Smooth muscle cell (in vitro differentiated cells): ENCODE results near the gene GRIA4. TPM values are rescaled to one million over a fixed set of nuclear protein-coding genes. Genes with fewer than 3 reads are reported as not detected.

Experiments used
- DNase-seq: peaks from one replicate; lab custom pipeline; 2025; ENCODE audit not compliant: unreplicated experiment; lab: John Stamatoyannopoulos, UW
- H2AFZ ChIP-seq: fragments of 200-600 bp; sonication (generic); 2 replicates; pipeline ENCODE4 v1.6.0; 2016; ENCODE audit warnings: antibody characterized with exemption, low read depth, mild to moderate bottlenecking
- H3F3A ChIP-seq: fragments of 200-600 bp; sonication (generic); 2 replicates; pipeline ENCODE4 v1.6.0; 2017; ENCODE audit warnings: antibody characterized with exemption, low read depth
- H3K27ac ChIP-seq: fragments of 200-600 bp; sonication (generic); 2 replicates; pipeline ENCODE4 v1.5.1; 2016; ENCODE audit warnings: low read depth, mild to moderate bottlenecking
- H3K27me3 ChIP-seq: fragments of 200-600 bp; sonication (generic); 2 replicates; pipeline ENCODE4 v1.6.1; 2016; ENCODE audit warnings: low read depth, mild to moderate bottlenecking
- H3K36me3 ChIP-seq: fragments of 200-600 bp; sonication (generic); 2 replicates; pipeline ENCODE4 v1.5.1; 2016; ENCODE audit warnings: low read depth
- H3K4me1 ChIP-seq: fragments of 200-600 bp; sonication (generic); 2 replicates; pipeline ENCODE4 v1.5.1; 2016; ENCODE audit warnings: low read depth
- H3K4me2 ChIP-seq: fragments of 200-600 bp; sonication (generic); 2 replicates; pipeline ENCODE4 v1.6.0; 2016; ENCODE audit warnings: mild to moderate bottlenecking
- H3K4me3 ChIP-seq: fragments of 200-600 bp; sonication (generic); 2 replicates; pipeline ENCODE4 v1.5.1; 2016; ENCODE audit warnings: mild to moderate bottlenecking
- H3K79me2 ChIP-seq: fragments of 200-600 bp; sonication (generic); 2 replicates; pipeline ENCODE4 v1.6.0; 2016; ENCODE audit warnings: low read depth, mild to moderate bottlenecking
- H3K9ac ChIP-seq: fragments of 200-600 bp; sonication (generic); 2 replicates; pipeline ENCODE4 v1.6.0; 2016; ENCODE audit warnings: low read depth
- H3K9me3 ChIP-seq: fragments of 200-600 bp; sonication (generic); replicated peaks from 2 replicates; pipeline ENCODE4 v1.5.1; 2016; ENCODE audit warnings: low read depth
- H4K20me1 ChIP-seq: fragments of 200-600 bp; sonication (generic); 2 replicates; pipeline ENCODE4 v1.6.0; 2016; ENCODE audit warnings: low read depth
- WGBS: methylation state at CpG from one replicate; pipeline ENCODE4 v1.1.7; 2016; ENCODE audit warnings: low lambda C conversion rate; 5-methylcytosine and 5-hydroxymethylcytosine counted together
- polyA plus RNA-seq: library from polyadenylated mRNA; unstranded; fragments of >200 nt; fragmentation: Nextera tagmentation; extraction: Ambion mirVana; gene quantifications from 2 replicates; pipeline ENCODE4 v1.2.1, GENCODE V29; 2016
- total RNA-seq: library from RNA; depleted of rRNA; stranded (reverse); fragments of >200 nt; gene quantifications from 2 replicates; pipeline ENCODE4 v1.2.3, GENCODE V29; 2014
- TF ChIP-seq, protein P1 (sequence below): fragments of 200-600 bp; sonication (generic); IDR thresholded peaks from 2 replicates; pipeline ENCODE4 v1.5.1; 2017; ENCODE audit warnings: borderline replicate concordance, mild to moderate bottlenecking, antibody characterized with exemption; ENCODE audit not compliant: insufficient read depth, poor library complexity, severe bottlenecking

The GRIA4 gene
- total and polyA plus RNA-seq, 2 experiments from 2014 or later: 3.1 TPM; not detected in 1

DNA sequence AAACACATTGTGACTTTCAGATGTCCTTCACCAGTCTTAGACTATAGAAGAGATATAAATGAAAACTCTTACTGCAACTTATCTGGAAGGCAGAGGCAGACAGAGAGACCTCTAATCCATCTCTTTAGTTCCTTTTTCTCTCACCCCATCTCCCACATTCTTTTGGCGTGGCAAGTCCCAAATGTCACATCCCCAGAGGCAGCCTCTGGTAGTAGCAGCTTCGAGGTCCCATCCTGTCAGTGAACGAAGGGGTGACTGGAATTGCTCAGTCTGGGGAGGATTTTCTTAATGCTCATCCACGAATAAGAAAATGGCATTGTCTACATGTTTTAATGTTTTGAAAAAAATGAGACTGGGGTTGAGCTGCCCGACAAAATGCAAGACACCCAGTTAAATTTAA, 201.4 kb downstream of the GRIA4 start:
- H3K9me3 ChIP-seq: no peaks in the 10 kb centered on the region

DNA sequence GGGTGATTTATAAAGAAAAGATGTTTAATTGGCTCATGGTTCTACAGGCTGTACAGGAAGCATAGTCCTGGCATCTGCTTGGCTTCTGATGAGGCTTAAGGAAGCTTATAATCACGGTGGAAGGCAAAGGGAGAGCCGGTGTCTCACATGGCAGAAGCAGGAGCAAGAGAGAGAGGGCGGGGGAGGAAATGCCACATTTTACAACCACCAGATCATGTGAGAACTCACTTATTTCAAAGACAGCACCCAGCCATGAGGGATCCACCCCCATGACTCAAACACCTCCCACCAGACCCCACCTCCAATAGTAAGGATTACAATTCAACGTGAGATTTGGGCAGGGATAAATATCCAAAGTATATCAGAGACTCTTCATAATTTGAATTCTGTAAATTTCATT, 211.5 kb downstream of the GRIA4 start:
- H2AFZ ChIP-seq: no peak overlapping the region
- H3K27ac ChIP-seq: no peak overlapping the region
- H3K36me3 ChIP-seq: no peaks in the 10 kb centered on the region
- 30% methylated on average over 4 of the region's 4 CpGs for WGBS
- TF ChIP-seq, protein P1, sequence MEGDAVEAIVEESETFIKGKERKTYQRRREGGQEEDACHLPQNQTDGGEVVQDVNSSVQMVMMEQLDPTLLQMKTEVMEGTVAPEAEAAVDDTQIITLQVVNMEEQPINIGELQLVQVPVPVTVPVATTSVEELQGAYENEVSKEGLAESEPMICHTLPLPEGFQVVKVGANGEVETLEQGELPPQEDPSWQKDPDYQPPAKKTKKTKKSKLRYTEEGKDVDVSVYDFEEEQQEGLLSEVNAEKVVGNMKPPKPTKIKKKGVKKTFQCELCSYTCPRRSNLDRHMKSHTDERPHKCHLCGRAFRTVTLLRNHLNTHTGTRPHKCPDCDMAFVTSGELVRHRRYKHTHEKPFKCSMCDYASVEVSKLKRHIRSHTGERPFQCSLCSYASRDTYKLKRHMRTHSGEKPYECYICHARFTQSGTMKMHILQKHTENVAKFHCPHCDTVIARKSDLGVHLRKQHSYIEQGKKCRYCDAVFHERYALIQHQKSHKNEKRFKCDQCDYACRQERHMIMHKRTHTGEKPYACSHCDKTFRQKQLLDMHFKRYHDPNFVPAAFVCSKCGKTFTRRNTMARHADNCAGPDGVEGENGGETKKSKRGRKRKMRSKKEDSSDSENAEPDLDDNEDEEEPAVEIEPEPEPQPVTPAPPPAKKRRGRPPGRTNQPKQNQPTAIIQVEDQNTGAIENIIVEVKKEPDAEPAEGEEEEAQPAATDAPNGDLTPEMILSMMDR: no peak
- no peaks in the 10 kb centered on the region for H3K9me3 ChIP-seq
- H3K27me3 ChIP-seq: no peaks in the 10 kb centered on the region
- H3K4me2 ChIP-seq: no peak overlapping the region
- no peaks in the 10 kb centered on the region for H3K4me1 ChIP-seq
- H4K20me1 ChIP-seq: no peaks in the 10 kb centered on the region
- H3K79me2 ChIP-seq: no peaks in the 10 kb centered on the region
- no peak for DNase-seq
- no peaks in the 10 kb centered on the region for H3F3A ChIP-seq
- H3K9ac ChIP-seq: no peak overlapping the region
- no peak overlapping the region for H3K4me3 ChIP-seq

More for the DNA sequence above, 201.4 kb downstream of the GRIA4 start:
- no peak for DNase-seq
- Histone ChIP-seq H4K20me1 (no peaks in the 10 kb centered on the region), H3K27me3 (no peaks in the 10 kb centered on the region), H3K4me2 (no peak overlapping the region), H3K4me3 (no peak overlapping the region), H3K36me3 (no peaks in the 10 kb centered on the region), H3F3A (no peaks in the 10 kb centered on the region), H3K27ac (no peak overlapping the region), H3K79me2 (no peaks in the 10 kb centered on the region), H3K4me1 (no peaks in the 10 kb centered on the region), H2AFZ (no peak overlapping the region), H3K9ac (no peak overlapping the region)
- TF ChIP-seq, protein P1: no peak
- WGBS: 81% methylated on average over 5 of the region's 5 CpGs

DNA sequence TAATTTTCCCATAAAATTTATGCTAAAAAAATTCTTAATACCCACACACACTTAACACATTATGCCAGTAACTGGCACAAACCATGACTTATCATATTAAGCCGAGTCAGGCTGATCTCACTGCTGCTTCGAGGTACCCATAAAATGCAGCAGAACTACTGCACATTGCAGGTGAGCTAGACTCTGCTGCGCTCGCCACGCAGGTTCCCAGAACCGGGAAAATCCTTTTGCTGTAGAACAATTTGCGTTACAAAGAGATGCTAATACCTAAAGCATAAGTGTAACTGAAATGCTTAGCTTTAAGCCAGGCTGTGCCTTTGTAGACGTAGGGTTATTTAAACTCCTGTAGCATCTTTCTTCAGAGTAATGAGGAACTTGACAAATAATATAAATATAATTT, 211.9 kb downstream of the GRIA4 start:
- H4K20me1 ChIP-seq: no peaks in the 10 kb centered on the region
- H3K36me3 ChIP-seq: no peaks in the 10 kb centered on the region
- no peak overlapping the region for H3K27ac ChIP-seq
- WGBS: 47% methylated on average over 8 of the region's 8 CpGs
- DNase-seq: no peak
- H3K4me3 ChIP-seq: no peak overlapping the region
- no peaks in the 10 kb centered on the region for H3F3A ChIP-seq
- H2AFZ ChIP-seq: no peak overlapping the region
- no peaks in the 10 kb centered on the region for H3K27me3 ChIP-seq
- TF ChIP-seq, protein P1: no peak
- H3K4me2 ChIP-seq: no peak overlapping the region
- no peak overlapping the region for H3K9ac ChIP-seq
- no peaks in the 10 kb centered on the region for H3K79me2 ChIP-seq
- H3K4me1 ChIP-seq: no peaks in the 10 kb centered on the region
- H3K9me3 ChIP-seq: no peaks in the 10 kb centered on the region

DNA sequence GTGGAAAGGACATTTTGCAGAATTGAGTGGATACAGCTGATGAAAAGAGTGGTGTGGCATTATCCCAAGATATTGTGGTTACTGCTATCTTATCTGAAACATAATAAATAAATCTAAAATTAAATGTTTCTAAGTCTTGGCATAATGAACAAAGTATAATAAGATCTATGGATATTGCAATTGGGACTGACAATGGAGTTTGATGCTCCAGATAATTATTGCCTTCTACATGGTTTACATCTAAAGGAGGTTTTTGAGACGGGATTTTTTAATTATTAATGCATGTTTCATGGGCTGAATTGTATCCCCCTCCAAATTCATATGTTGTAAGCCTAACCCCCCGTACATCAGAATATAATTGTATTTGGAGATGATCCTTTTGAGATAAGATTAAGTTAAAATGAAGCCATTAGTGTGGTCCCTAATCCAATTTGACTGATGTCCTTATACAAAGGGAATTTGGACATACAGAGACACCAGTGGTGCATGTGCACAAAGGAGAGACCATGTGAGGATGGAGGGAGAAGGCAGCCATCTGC, 213.7 kb downstream of the GRIA4 start:
- H3K27me3 ChIP-seq: no peaks in the 10 kb centered on the region
- H4K20me1 ChIP-seq: no peaks in the 10 kb centered on the region
- TF ChIP-seq, protein P1: no peak
- no peaks in the 10 kb centered on the region for H3K4me1 ChIP-seq
- no peaks in the 10 kb centered on the region for H3K36me3 ChIP-seq
- no peak overlapping the region for H3K4me3 ChIP-seq
- H3K79me2 ChIP-seq: no peaks in the 10 kb centered on the region
- no peak overlapping the region for H3K27ac ChIP-seq
- no peaks in the 10 kb centered on the region for H3F3A ChIP-seq
- no peak overlapping the region for H3K4me2 ChIP-seq
- no peak for DNase-seq
- H3K9me3 ChIP-seq: no peaks in the 10 kb centered on the region
- no peak overlapping the region for H2AFZ ChIP-seq
- H3K9ac ChIP-seq: no peak overlapping the region
- 79% methylated on average over 2 of the region's 2 CpGs for WGBS
